GM12872 (cell line): ENCODE results near the gene CRYGD.

Experiments used
- TF ChIP-seq, protein P1 (sequence below): IDR thresholded peaks from 3 replicates; pipeline ENCODE4 v1.5.1; 2011; ENCODE audit warnings: low read depth, mild to moderate bottlenecking, low read length, moderate library complexity; ENCODE audit not compliant: insufficient read depth

Gene CRYGD

DNA sequence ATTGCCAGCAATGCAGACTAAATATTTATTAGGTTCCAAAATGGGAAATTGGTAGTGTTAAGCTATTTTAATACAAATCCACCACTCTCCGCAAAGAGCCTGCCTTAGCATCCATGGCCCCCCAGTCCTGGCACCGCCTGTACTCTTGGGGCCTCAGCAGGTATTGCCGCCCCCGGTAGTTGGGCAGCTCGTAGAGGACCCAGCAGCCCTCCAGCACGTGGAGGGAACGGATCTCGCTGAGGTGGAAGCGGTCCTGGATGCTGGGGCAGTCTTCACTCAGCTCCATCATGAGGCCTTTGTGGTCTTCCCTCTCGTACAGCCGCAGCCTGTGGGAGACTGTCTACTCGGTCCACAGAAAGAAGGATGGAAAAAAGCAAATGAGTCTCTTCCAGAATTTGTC lies 3.8 kb upstream of the CRYGD start:
- TF ChIP-seq, protein P1, sequence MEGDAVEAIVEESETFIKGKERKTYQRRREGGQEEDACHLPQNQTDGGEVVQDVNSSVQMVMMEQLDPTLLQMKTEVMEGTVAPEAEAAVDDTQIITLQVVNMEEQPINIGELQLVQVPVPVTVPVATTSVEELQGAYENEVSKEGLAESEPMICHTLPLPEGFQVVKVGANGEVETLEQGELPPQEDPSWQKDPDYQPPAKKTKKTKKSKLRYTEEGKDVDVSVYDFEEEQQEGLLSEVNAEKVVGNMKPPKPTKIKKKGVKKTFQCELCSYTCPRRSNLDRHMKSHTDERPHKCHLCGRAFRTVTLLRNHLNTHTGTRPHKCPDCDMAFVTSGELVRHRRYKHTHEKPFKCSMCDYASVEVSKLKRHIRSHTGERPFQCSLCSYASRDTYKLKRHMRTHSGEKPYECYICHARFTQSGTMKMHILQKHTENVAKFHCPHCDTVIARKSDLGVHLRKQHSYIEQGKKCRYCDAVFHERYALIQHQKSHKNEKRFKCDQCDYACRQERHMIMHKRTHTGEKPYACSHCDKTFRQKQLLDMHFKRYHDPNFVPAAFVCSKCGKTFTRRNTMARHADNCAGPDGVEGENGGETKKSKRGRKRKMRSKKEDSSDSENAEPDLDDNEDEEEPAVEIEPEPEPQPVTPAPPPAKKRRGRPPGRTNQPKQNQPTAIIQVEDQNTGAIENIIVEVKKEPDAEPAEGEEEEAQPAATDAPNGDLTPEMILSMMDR = no peak

DNA sequence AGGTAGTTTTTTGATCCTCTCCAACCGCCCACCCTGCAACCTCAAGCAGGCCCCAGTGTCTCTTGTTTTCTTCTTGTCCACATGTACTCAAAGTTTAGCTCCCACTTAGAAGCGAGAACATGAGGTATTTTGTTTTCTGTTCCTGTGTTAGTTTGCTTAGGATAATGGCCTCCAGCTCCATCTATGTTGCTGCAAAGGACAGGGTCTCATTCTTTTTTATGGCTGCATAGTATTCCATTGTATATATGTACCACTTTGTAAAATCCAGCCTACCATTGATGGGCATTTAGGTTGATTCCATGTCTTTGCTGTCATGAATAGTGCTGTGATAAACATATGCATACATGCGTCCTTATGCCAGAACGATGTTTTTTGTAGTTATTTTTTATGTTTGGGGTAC lies 2.8 kb upstream of the CRYGD start:
- TF ChIP-seq, protein P1 = no peak

DNA sequence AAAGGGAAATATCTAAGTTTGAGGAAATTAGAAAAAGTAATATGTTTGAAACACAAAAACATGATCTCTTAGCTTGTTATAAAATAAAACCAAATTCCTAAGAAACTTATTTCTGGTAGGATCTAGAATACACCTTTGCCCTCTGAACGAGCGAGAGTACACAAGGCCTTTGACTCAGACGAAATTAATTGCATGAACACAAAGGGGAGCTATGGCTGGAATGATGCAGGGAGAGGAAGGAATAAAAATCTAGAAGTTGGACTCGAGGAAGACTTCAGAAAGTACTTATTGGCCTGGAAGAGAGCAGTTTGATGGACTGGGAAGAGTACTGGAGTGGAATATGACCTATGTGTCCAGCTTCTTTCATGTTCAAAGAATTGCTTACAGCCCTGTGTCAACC lies 927 bp upstream of the CRYGD start:
- TF ChIP-seq, protein P1 = no peak

DNA sequence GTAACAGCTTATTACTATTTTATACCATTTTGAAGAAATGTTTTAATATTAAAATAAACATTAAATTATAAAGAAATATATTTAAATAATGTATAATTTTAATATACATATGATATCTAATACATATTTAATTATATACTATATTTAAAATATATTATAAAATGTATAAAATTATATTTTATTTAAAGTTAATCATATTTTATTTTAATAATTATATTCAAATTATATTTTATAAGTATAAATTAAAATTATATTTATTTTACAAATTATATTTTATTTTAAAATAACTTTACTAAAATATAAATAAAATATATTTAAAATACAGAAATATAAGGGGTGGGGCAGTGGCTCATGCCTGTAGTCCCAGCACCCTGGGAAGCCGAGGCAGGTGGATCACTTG lies 2.1 kb downstream of the CRYGD start:
- TF ChIP-seq, protein P1 = no peak

DNA sequence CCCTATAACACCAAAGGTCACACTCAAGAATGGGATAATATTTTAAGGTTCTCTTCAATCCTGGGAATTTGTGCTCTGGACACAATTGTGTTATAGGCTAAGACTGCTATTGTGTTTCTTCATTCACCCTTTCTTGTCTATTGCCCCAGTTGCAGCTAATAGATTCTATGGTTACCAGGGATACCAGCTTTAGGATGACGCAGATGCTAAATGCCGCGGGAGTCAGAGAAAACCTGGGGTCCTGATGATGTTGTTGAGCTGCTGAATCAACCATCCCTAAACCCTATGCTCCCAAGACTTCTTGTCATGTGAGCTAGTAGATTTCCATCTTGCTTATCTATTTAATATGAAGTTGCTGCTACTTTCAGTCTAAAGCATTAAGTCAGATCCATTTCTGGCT lies 5.4 kb downstream of the CRYGD start:
- TF ChIP-seq, protein P1 = no peak

DNA sequence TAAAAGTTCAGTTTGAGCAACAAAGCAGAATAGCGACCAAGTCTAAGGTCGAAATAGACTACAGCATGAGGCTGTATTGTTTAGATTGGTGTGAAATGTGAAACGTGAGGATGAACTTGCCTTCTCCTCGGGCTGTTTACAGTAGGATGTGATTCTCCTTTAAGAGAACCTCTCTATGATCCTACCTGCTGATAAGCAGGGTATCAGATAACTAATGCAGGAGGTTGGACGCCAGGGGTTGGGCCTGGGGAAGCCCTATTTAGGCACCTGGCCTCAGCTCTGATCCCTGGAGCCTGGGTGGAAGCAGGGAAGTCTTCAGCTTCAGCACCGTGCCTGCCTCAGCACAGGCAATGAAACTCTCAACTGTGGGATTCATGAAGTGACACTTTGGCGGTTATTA lies 11.4 kb downstream of the CRYGD start:
- TF ChIP-seq, protein P1 = no peak

DNA sequence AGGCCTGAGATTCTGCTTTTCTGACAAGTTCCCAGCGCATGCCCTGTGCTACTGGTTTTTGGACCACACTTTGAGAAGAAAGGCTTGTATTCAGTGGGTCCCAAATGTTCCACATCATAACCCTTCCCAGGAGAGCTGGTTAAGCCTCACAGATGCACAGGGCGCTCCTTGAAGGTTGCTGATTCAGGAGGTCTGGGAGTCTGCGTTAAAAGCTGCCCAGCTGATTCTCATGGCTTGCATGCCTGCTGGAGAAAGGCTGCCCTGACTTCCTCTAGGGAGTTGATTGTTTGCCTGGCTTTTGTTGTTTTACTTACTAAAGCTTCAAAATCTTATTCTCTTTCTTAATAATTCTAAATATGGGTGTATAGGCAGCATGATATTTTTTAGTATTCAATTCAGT lies 20.7 kb downstream of the CRYGD start:
- TF ChIP-seq, protein P1 = no peak
